GM12874 (cell line): ENCODE data around the gene CHAT.

Experiments used
- TF ChIP-seq, protein P1 (sequence below): IDR thresholded peaks from 2 replicates; pipeline ENCODE4 v1.5.1; 2011; ENCODE audit warnings: low read depth, mild to moderate bottlenecking, control low read depth, low read length, moderate library complexity; ENCODE audit not compliant: insufficient read depth

Gene CHAT

DNA sequence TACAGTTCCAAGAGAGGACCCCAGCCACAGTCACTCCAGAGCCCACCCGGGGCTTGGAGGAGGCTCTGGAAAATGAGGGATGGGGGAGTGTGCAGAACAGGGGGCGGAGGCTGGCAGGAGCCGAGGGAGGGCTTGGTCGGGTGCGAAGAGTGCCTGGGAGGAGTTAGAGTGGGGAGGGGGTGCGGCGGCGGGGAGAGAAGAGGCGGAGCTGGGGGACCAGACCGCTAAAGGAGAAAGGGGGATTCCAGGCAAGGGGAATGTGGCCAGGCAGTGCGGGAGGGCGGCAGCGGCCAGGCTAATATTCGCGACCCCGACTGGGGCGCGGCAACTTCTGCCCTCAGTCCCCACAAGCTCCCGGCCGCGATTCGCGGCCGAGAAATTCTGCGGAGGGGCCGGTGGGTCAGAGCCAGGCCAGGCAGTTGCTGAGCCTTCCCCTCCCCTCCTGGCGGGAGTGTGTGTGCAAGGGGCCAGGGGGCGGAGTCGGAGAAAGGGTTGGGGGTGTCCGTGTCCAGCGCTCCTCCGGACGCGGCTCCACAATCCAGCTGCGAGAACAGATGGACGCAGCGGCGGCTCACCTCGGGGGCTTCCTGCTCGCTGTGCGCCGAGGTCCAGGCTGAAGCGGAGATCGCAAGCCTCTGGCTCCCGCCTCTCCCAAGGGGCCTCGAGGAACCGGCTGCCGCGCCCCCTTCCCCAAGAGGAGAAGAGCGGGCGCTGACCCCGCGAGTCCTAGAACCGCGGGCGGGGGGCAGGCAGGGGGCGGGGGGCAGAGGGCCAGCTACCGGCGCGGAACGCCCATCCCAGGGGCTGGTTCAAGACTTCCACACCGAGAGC is 4.3 kb upstream of the CHAT start:
- TF ChIP-seq, protein P1, sequence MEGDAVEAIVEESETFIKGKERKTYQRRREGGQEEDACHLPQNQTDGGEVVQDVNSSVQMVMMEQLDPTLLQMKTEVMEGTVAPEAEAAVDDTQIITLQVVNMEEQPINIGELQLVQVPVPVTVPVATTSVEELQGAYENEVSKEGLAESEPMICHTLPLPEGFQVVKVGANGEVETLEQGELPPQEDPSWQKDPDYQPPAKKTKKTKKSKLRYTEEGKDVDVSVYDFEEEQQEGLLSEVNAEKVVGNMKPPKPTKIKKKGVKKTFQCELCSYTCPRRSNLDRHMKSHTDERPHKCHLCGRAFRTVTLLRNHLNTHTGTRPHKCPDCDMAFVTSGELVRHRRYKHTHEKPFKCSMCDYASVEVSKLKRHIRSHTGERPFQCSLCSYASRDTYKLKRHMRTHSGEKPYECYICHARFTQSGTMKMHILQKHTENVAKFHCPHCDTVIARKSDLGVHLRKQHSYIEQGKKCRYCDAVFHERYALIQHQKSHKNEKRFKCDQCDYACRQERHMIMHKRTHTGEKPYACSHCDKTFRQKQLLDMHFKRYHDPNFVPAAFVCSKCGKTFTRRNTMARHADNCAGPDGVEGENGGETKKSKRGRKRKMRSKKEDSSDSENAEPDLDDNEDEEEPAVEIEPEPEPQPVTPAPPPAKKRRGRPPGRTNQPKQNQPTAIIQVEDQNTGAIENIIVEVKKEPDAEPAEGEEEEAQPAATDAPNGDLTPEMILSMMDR: no peak

DNA sequence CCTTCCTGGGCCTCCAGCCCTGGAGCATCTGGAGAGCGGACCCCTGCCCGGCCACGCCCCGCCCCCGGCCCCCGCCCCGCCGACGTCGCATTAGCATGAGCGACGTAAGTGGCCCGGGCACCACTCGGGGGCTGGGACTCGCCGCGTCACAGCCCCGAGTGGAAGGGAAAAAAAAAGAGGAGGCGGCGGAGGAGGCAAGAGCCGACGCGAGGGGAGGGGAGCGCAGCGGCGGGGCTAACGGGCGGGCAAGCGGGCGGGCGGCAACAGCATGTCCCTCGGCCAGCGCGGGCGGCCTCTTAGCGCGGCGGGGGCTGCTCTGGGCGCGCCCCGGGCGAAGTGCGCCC is 3.8 kb upstream of the CHAT start, which contains the start of gene SLC18A3:
SLC18A3 (plus strand) TSS at position 197 of the 344 bp plus-strand sequence. CDS start 431 bp downstream, outside the sequence.
- TF ChIP-seq, protein P1: no peak

GRCh38 chr10:49610458-49611165 is 3.2 kb upstream of the CHAT start:
- TF ChIP-seq, protein P1: no peak

DNA sequence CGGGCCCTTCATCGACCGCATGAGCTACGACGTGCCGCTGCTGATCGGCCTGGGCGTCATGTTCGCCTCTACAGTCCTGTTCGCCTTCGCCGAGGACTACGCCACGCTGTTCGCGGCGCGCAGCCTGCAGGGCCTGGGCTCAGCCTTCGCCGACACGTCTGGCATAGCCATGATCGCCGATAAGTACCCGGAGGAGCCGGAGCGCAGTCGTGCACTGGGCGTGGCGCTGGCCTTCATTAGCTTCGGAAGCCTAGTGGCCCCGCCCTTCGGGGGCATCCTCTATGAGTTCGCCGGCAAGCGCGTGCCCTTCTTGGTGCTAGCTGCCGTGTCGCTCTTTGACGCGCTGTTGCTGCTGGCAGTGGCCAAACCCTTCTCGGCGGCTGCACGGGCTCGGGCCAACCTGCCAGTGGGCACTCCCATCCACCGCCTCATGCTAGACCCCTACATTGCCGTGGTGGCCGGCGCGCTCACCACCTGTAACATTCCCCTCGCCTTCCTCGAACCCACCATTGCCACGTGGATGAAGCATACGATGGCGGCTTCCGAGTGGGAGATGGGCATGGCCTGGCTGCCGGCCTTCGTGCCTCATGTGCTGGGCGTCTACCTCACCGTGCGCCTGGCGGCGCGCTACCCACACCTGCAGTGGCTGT is 2.5 kb upstream of the CHAT start:
- TF ChIP-seq, protein P1: no peak

- TF ChIP-seq, protein P1: no peak
Observed at GRCh38 chr10:49611816-49612512, 1.9 kb upstream of the CHAT start.

DNA sequence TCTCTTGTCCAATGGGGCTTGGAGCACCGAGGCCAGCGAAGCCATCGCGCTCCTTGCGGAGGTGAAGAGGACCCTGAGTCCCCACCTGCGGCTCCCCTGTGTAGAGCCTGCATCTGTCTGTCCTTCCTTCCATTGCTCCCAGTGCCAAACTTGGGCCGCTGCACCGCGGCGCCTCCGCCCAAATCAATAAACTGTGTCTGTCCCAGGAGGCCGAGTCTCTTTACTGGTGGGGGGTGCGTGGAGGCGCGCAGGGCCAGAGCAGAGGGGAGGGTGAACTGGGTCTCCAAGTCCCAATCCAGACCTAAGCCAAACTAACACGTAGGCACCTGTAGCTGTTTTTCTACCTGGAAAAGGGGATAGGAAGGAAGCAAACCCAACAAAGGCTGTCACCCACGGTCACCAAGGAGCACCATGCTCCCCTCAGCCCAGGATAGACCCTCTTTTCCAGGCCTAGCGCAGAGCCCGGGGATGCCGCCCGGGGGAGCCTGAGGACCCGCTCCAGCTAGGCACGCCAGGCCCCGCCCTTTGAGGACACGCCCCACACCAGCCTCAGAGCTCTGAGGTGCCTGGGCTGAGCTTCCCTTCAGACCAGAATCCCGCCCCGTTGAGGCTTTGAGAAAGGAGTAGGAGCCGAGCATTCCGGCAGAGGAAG is 1.2 kb upstream of the CHAT start:
- TF ChIP-seq, protein P1: no peak
